Pancreas (tissue), 10 donors: Measurements from ENCODE around the gene ACTMAP. TPM values are rescaled to one million over a fixed set of nuclear protein-coding genes. Genes with fewer than 3 reads are reported as not detected.
"Not testable (repeated sequence)": the region's sequence is repeated elsewhere in the genome, so short reads cannot be mapped to it uniquely, and the experiment has no call there.

ENCODE experiments used
- ATAC-seq, 4 donors: fragments of 200-7000 bp; cut with Tn5 transposase; one replicate each; pipeline versions ENCODE4 v1.8.0 to v1.9.1; 2020; ENCODE audit warnings: mild to moderate bottlenecking in 4 of 4, moderate library complexity in 4 of 4
- DNase-seq, 6 donors: peaks; one replicate each; pipeline ENCODE4 v3.0.0-alpha.2; 2020
- FAIRE-seq: peaks from 2 replicates; lab custom pipeline; 2012; peaks lifted over from hg19 to GRCh38; lab: Jason Lieb, UNC
- H3K27ac ChIP-seq, 4 donors: fragments of 200-600 bp; sonication (generic); 1 replicate in 3 of 4; 2 replicates in 1 of 4; pipeline versions ENCODE4 v1.5.0 to v1.8.0; 2020
- H3K27me3 ChIP-seq, 4 donors: fragments of 200-600 bp; one replicate each; pipeline ENCODE4 v1.8.0; 2021
- H3K36me3 ChIP-seq, 3 donors: fragments of 200-600 bp; sonication (generic) in 1 of 3; one replicate each; pipeline versions ENCODE4 v1.5.0 to v1.8.0; 2020 to 2021
- H3K4me1 ChIP-seq, 3 donors: fragments of 200-600 bp; one replicate each; pipeline ENCODE4 v1.8.0; 2021
- H3K4me3 ChIP-seq, 4 donors: fragments of 200-600 bp; sonication (generic) in 2 of 4; one replicate each; pipeline versions ENCODE4 v1.5.0 to v1.8.0; 2020 to 2021
- H3K9me3 ChIP-seq, 4 donors: fragments of 200-600 bp; one replicate each; pipeline ENCODE4 v1.8.0; 2021
- CTCF ChIP-seq, 4 donors: fragments of 200-600 bp; sonication (generic) in 3 of 4; IDR thresholded peaks; one replicate each; pipeline versions ENCODE4 v1.5.0 to v1.8.0; 2021; ENCODE audit warnings: antibody characterized with exemption in 4 of 4
- WGBS, 2 donors: extraction: QIAGEN DNeasy Blood & Tissue Kit; methylation state at CpG; one replicate each; pipeline ENCODE4 v1.1.7; 2013; 5-methylcytosine and 5-hydroxymethylcytosine counted together
- intact Hi-C, 3 donors: fragments of 100-400 bp; cut with DNase I; formaldehyde crosslinking; loops; one replicate each; pipeline versions ENCODE4 v1.11.1 to v1.14.2; 2022
- polyA plus RNA-seq, 2 donors: library from polyadenylated mRNA; stranded (reverse); fragments of 200-250 nt; gene quantifications; one replicate each; pipeline ENCODE4 v1.2.3, GENCODE V29; 2013
- total RNA-seq, 6 donors: library from RNA; stranded (reverse); fragmentation: NEBNext Ultra II Directional in 4 of 6; extraction: Animal tissue kit (Norgen Biotek cat#: 25700) in 4 of 6; gene quantifications; one replicate each; pipeline versions ENCODE4 v1.2.1 to v1.2.4, GENCODE V29; 2021 to 2023
- donor health status: healthy with polysubstance abuse.
- donor health status: DM: no; HTN: no; CAD: no; lungs with moderate emphysema.
- donor health status: DM: no; HTN: no; CAD: no.
- donor health status: control.
- donor health status: control.
- donor health status: Bipolar disorder and iron deficiency.
- donor health status: DM: yes; HTN: yes; CAD: no.
- donor health status: DM: no; HTN: no; CAD: no.
- donor health status: DM: no; HTN: no; CAD: no.
- donor health status: DM: yes; HTN: yes; CAD: no.

Gene ACTMAP
- total and polyA plus RNA-seq, 8 donors, result 3.2 to 10.1 (median 4.5) TPM

GRCh38 chr19:40737102-40737644 is 13.1 kb downstream of the ACTMAP start:
- Histone ChIP-seq H3K27me3 (no peaks in the 10 kb centered on the region), H3K9me3 (no peaks in the 10 kb centered on the region), H3K36me3 (peaks cover 6 to 65% (median 30%) of the 10 kb centered on the region in 3 donors), H3K4me3 (no peak overlapping the region), H3K4me1 (no peaks in the 10 kb centered on the region), H3K27ac (no peak overlapping the region)
- ATAC-seq (no peak), DNase-seq (no peak), FAIRE-seq (no peak)
- WGBS, 2 donors, result 87 to 92% methylated on average over 9 of the region's 9 CpGs
- intact Hi-C loops, result no loop called here
- no peak for TF ChIP-seq CTCF (IDR thresholded peaks at IDR 0.05)

- FAIRE-seq (no peak), ATAC-seq (no peak), DNase-seq (no peak)
- Histone ChIP-seq H3K9me3 (no peaks in the 10 kb centered on the region), H3K27ac (no peak overlapping the region), H3K27me3 (no peaks in the 10 kb centered on the region), H3K36me3 (peaks cover 6 to 68% (median 30%) of the 10 kb centered on the region in 3 donors), H3K4me3 (no peak overlapping the region), H3K4me1 (no peaks in the 10 kb centered on the region)
- intact Hi-C loops, result no loop called here
- TF ChIP-seq CTCF (IDR thresholded peaks at IDR 0.05), result no peak
- WGBS, 2 donors, result 91 to 98% methylated on average over 6 to 9 of the region's 9 CpGs
Measured at GRCh38 chr19:40736661-40737060, 13.6 kb downstream of the ACTMAP start.

- no peaks in the 10 kb centered on the region for H3K27me3 ChIP-seq
- WGBS, 2 donors, result 93 to 96% methylated on average over 11 of the region's 11 CpGs
- no peak for TF ChIP-seq CTCF (IDR thresholded peaks at IDR 0.05)
- H3K27ac ChIP-seq, result no peak overlapping the region
- no peaks in the 10 kb centered on the region for H3K9me3 ChIP-seq
- no peaks in the 10 kb centered on the region for H3K4me1 ChIP-seq
- FAIRE-seq (no peak), DNase-seq (no peak), ATAC-seq (no peak)
- H3K36me3 ChIP-seq, result peaks cover 6 to 79% (median 41%) of the 10 kb centered on the region in 3 donors
- H3K4me3 ChIP-seq, result no peak overlapping the region
- intact Hi-C loops, result no loop called here
Measured at GRCh38 chr19:40735013-40735771, 15.1 kb downstream of the ACTMAP start.

- no peaks in the 10 kb centered on the region for H3K4me1 ChIP-seq
- ATAC-seq (no peak), FAIRE-seq (no peak), DNase-seq (no peak)
- H3K27me3 ChIP-seq, result no peaks in the 10 kb centered on the region
- H3K27ac ChIP-seq, result no peak overlapping the region
- WGBS, 2 donors, result 91 to 92% methylated on average over 13 of the region's 13 CpGs
- no peak for TF ChIP-seq CTCF (IDR thresholded peaks at IDR 0.05)
- H3K9me3 ChIP-seq, result no peaks in the 10 kb centered on the region
- intact Hi-C loops, result no loop called here
- no peak overlapping the region for H3K4me3 ChIP-seq
- H3K36me3 ChIP-seq, result peaks cover 6 to 84% (median 34%) of the 10 kb centered on the region in 3 donors
Measured at GRCh38 chr19:40733149-40733548, 17.1 kb downstream of the ACTMAP start.

GRCh38 chr19:40732304-40732703 is 18.0 kb downstream of the ACTMAP start:
- peaks cover 6 to 88% (median 31%) of the 10 kb centered on the region in 3 donors for H3K36me3 ChIP-seq

GRCh38 chr19:40730065-40730464 is 20.2 kb downstream of the ACTMAP start:
- H3K27me3 ChIP-seq, H3K9me3 ChIP-seq, H3K4me3 ChIP-seq, intact Hi-C loops, DNase-seq, H3K4me1 ChIP-seq, H3K27ac ChIP-seq, ATAC-seq, FAIRE-seq: not testable (repeated sequence)
- peaks cover 6 to 90% (median 26%) of the 10 kb centered on the region in 3 donors for H3K36me3 ChIP-seq
- WGBS, 2 donors, result 88 to 94% methylated on average over 5 of the region's 5 CpGs

More at GRCh38 chr19:40732304-40732703, 18.0 kb downstream of the ACTMAP start:
- FAIRE-seq, H3K4me3 ChIP-seq, H3K9me3 ChIP-seq, ATAC-seq, DNase-seq, H3K4me1 ChIP-seq, H3K27me3 ChIP-seq, intact Hi-C loops, H3K27ac ChIP-seq: not testable (repeated sequence)
- 96% methylated on average over 16 of the region's 16 CpGs for WGBS, 2 donors
